ENCODE data around the gene CDH22. TPM values are rescaled to one million over a fixed set of nuclear protein-coding genes. Genes with fewer than 3 reads are reported as not detected.

CDH22 gene
- total RNA-seq, 3 donors from 2014 or later, result 0.15 to 0.66 (median 0.16) TPM

DNA sequence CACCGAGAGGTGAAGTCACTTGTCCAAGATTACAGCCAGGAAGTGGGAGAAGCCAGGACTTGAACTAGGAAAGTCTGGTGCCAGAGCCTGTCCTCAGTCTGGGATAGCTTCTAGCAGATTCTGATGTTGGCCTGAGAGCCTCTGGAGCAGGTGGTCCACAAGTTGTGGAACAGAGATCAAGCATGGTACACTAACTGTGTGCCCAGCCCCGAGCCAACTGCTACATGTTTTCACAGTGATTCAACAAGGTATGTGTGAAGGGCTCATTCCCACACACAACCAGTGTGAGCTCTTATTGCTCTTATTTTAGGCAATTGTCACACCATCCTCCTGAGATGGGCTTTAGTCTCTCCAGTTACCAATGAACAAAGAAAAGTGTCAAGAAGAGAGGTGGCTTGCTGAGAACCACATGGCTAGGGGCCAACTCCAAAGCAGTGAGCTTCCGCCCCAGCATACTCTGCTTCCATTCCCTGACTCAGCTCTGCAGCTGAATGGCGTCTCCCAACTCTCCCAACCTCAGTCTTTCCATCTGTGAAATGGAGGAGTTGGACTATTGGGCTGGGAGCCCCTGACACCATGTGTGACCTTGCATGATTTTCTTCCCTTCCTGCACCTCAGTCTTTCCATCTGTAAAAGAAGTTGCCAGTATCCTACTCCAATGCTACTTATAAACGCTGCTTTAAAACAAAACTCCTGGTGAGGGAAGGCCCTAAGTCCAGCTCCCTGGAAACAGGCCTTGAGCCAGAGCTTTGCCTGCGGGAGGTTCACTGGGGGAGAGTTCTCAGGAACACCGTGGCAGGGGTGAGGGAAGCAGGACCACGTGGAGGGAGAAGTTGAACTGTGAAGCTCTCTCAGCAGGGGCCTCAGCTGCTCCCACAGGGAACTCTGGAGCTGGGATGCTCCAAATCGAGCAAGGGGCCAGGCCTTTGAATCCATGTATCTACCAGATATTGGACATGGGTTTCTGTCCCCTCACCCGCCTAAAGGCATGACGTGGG lies 40.9 kb downstream of the CDH22 start:
- intact Hi-C loops (cut with DNase I; ENCODE audit: low total_unique reads), result no loop called here
- no peak overlapping the region for H3K4me3 ChIP-seq
- no peaks in the 10 kb centered on the region for H3K4me1 ChIP-seq
- H3K9me3 ChIP-seq, result peaks cover 0 to 2% of the 10 kb centered on the region in 2 donors
- H3K27me3 ChIP-seq, result peaks cover 0 to 4% of the 10 kb centered on the region in 2 donors
- H3K27ac ChIP-seq, result no peak overlapping the region
- DNase-seq (ENCODE audit: low spot score in 2 of 2), result no peak
- no peaks in the 10 kb centered on the region for H3K36me3 ChIP-seq
- TF ChIP-seq CTCF (IDR thresholded peaks at IDR 0.05) (no peak), POLR2AphosphoS5 (IDR thresholded peaks at IDR 0.05) (no peak), POLR2A (IDR thresholded peaks at IDR 0.05) (no peak)

DNA sequence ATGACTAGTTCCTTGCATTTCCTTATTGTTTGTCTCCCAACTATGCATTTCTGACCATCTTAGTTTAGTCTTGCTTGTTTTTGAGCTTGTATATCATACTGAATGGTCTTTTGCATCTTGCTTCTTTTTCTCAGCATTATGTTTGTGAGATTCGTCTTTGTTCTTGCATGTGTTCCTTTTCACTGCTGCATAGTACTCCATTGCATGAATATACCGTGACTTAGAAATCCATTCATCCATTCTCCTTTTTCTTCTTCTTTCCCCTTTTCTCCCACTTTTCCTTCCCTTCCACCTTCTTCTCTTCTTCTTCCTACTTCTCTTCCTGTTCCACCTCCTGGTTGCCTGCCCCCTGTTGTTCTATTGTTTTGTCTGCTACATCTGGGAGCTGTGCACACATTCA lies 42.8 kb downstream of the CDH22 start:
- no peak overlapping the region for H3K4me3 ChIP-seq
- H3K9me3 ChIP-seq, result no peaks in the 10 kb centered on the region
- H3K4me1 ChIP-seq, result no peaks in the 10 kb centered on the region
- intact Hi-C loops (cut with DNase I; ENCODE audit: low total_unique reads), result no loop called here
- TF ChIP-seq POLR2AphosphoS5 (IDR thresholded peaks at IDR 0.05) (no peak), POLR2A (IDR thresholded peaks at IDR 0.05) (no peak), CTCF (IDR thresholded peaks at IDR 0.05) (no peak)
- DNase-seq (ENCODE audit: low spot score in 2 of 2), result no peak
- no peaks in the 10 kb centered on the region for H3K36me3 ChIP-seq
- H3K27me3 ChIP-seq, result peaks cover 0 to 4% of the 10 kb centered on the region in 2 donors
- no peak overlapping the region for H3K27ac ChIP-seq

- Histone ChIP-seq H3K4me1 (no peaks in the 10 kb centered on the region), H3K27me3 (peaks cover 0 to 4% of the 10 kb centered on the region in 2 donors), H3K36me3 (no peaks in the 10 kb centered on the region), H3K9me3 (no peaks in the 10 kb centered on the region), H3K4me3 (no peak overlapping the region), H3K27ac (no peak overlapping the region)
- intact Hi-C loops (cut with DNase I; ENCODE audit: low total_unique reads), result no loop called here
- TF ChIP-seq POLR2AphosphoS5 (IDR thresholded peaks at IDR 0.05) (no peak), POLR2A (IDR thresholded peaks at IDR 0.05) (no peak), CTCF (IDR thresholded peaks at IDR 0.05) (no peak)
- no peak for DNase-seq (ENCODE audit: low spot score in 2 of 2)
These were observed 43.7 kb downstream of the CDH22 start for GRCh38 chr20:46264391-46265266.

DNA sequence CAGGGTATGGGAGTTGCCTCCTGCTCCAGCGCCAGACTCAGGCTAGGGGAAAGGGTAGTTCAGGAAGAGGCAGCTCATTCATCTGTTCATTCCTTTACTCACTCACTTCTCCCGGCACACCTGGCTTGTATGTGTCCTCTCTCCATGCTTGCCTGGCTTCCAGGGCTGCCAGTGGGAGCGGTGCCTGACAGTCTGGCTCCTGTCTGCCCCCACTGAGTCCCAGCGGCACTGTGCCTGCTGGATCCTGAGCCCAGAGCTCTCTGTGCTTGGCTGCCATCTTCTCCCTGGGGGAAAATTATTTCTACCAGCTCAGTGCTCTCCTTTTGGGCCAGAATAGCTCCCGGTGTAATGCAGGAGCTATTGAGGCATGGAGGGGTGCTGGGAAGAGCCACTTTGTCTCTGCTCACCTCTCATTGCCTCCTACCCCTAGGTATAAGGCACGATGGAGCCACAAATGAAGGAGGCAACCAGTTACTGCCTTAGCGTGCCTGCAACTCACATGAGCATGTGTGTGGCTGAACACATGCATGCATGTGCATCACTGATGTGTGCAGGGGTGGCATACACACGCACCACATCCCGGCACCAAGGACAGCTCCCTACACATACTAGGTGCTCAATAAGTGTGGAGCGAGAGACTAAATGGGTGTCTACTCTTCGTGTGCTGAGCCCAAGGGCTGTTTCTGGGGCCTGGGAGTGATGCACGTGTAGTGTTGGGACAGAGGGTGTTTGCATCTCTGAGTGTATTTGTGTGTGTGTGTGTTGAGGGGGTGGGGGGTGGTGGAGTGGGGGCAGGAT lies 46.6 kb downstream of the CDH22 start:
- Histone ChIP-seq H3K9me3 (no peaks in the 10 kb centered on the region), H3K27me3 (peaks cover 0 to 20% of the 10 kb centered on the region in 2 donors)
- TF ChIP-seq CTCF (IDR thresholded peaks at IDR 0.05), result no peak
- TF ChIP-seq POLR2AphosphoS5 (IDR thresholded peaks at IDR 0.05), result no peak
- no peak for TF ChIP-seq POLR2A (IDR thresholded peaks at IDR 0.05)

More for the DNA sequence above, 46.6 kb downstream of the CDH22 start:
- no peaks in the 10 kb centered on the region for H3K36me3 ChIP-seq
- intact Hi-C loops (cut with DNase I; ENCODE audit: low total_unique reads), result no loop called here
- H3K27ac ChIP-seq, result no peak overlapping the region
- no peak overlapping the region for H3K4me3 ChIP-seq
- no peak for DNase-seq (ENCODE audit: low spot score in 2 of 2)
- no peaks in the 10 kb centered on the region for H3K4me1 ChIP-seq
